DMS 273 (cell line): ENCODE data around the gene SLC25A13.
"Not testable (repeated sequence)": the region's sequence is repeated elsewhere in the genome, so short reads cannot be mapped to it uniquely, and the experiment has no call there.

Experiments used
- DNase-seq: peaks from one replicate; lab custom pipeline; 2025; ENCODE audit not compliant: unreplicated experiment; lab: John Stamatoyannopoulos, UW

The SLC25A13 gene, protein sequence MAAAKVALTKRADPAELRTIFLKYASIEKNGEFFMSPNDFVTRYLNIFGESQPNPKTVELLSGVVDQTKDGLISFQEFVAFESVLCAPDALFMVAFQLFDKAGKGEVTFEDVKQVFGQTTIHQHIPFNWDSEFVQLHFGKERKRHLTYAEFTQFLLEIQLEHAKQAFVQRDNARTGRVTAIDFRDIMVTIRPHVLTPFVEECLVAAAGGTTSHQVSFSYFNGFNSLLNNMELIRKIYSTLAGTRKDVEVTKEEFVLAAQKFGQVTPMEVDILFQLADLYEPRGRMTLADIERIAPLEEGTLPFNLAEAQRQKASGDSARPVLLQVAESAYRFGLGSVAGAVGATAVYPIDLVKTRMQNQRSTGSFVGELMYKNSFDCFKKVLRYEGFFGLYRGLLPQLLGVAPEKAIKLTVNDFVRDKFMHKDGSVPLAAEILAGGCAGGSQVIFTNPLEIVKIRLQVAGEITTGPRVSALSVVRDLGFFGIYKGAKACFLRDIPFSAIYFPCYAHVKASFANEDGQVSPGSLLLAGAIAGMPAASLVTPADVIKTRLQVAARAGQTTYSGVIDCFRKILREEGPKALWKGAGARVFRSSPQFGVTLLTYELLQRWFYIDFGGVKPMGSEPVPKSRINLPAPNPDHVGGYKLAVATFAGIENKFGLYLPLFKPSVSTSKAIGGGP

DNA sequence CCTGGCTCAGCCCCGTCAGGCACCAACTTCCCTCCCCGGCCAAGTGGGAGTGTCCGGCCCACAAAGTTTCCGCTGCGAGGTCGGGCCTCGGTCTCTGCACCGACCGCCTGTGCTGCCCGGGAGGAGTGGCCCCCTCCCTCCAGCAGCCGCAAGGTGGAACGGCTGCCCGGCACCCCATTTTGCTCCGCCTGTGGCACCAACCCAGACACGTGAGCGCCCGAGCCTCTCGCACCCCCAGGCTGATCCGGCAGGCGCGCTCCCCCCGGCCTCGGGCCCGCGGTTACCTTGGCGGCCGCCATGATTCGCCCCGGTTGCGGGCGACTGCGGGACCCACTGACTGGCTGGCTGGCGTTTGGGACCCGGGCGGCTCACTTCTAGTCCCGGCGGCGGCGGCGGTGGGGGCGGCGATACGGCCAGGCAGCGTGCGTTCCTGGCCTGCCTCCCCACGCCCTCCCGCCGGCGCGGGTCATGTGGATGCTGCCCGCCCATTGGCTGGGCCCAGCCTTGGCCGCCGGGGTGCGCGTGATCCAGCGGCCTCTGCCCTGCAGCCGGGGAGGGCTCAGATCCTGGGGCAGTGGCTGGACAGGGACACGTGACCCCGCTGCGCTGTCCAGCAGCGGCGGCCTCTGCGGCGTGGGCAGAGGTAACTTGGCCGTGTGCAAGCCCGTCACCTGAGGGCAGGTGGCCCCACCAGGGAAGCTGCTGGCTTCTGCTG is at the start of gene SLC25A13:
Gene SLC25A13, minus strand, starts transcription at position 441 of the 715 bp plus-strand sequence. Its CDS starts 142 bp downstream, at position 299.
- DNase-seq, result peak; percentile 96

DNA sequence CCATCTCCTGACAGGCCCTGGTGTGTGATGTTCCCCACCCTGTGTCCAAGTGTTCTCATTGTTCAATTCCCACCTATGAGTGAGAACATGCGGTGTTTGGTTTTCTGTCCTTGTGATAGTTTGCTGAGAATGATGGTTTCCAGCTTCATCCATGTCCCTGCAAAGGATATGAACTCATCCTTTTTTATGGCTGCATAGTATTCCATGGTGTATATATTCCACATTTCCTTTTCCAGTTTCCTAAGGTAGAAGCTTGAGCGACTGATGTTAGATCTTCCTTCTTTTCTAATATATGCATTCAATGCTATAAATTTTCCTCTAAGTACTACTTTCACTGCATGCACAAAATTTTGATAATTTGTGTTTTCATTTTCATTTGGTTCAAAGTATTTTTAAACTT is 44.0 kb upstream of the SLC25A13 start:
- not testable (repeated sequence) for DNase-seq

DNA sequence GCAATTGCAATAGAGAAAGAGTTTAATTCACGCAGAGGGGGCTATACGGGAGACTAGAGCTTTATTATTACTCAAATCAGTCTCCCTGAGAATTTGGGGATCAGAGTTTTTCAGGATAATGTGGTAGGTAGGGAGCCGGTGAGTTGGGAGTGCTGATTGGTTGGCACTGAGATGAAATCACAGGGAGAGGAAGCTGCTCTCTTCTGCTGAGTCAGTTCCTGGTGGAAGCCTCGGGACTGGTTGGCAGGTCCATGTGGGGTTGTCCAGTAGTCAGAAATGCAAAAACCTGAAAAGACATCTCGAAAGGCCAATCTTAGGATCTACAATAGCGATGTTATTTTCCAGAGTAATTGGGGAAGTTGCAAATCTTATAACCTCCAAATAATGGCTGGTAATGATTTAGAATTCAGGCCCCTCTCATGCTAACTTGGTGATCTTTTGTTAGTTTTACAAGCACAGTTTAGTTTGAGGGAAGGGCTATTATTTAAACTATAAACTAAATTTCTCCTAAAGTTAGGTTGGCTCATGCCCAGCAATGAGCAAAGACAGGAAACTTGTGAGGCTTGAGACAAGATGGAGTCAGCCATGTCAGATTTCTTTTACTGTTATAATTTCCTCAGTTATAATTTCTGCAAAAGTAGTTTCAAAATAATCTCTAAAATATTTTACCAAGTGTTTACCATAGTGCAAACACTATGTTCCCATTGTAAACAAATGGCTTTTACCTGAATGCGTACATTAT is 39.4 kb upstream of the SLC25A13 start:
- no peak for DNase-seq

DNA sequence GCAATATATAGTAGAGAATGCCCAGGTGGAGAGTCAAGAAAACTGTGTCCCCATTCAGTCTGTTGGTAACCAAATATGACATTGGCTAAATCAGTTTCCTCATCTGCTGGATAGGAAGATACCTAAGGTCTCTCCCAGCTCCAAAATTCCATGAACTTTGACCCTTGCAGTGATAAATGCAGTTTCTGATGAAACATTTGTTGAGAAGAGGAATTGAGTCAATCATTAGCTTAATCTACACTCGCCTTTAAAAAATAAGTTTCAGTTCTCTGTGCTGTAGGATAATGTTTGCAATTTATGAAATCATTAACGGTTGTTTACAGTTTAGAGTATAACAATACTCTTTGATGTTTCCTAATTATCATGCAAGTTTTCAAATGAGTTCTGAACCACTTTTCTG is 38.0 kb upstream of the SLC25A13 start:
- DNase-seq, result no peak

DNA sequence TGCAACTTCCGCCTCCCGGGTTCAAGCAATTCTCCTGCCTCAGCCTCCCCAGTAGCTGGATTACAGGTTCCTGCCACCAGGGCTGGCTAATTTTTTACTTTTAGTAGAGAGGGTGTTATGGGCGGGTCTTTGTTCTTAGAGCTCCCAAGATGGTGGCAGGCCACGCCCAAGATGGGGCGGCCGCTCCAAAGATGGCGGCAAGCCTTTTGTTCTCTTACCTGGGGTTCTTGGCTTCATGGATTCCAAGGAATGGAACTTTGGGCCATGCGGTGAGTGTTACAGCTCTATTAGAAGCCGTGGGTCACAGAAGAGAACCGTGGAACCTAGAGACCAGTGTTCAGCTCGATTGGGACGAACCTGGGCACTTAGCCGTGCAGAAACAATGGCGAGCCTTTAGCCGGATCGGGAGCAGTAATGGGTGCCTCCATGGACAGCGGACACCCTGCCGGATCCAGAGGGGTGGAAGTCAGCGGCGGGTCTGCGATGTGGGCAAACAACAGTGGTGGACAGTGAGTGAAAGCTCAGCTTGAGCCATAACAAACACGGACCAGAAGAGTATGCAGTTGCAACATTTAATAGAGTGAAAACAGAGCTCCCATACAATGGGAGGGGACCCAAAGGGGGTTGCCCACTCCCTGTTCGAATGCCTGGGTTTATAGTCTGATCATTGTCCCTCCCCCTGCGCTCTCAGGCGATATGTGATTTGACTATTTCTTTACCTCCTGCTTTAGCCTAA is 36.5 kb upstream of the SLC25A13 start:
- DNase-seq, result not testable (repeated sequence)

DNA sequence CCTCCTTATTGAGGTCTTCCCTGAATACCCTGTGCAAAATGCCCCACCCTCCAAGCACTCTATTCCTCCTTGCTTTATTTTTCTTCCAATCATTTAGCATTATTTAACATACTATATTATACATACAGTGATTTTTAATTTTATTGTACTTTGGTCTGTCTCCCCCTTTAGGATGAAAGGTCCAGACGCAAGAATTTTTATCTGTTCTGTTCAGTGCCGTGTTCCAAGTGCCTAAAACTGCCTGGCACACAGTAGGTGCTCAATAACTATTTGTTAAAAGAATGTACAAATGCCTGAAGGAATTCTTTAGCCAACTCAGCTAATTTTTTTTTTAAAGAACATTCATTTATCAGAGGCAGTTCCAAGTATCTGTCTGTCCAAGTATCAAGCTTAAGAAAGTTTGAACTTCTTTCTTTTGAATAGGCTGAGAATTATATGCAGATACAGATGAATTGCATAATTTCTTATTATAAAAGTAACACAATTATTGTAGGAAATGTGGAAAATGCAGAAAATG is 34.1 kb upstream of the SLC25A13 start:
- no peak for DNase-seq

DNA sequence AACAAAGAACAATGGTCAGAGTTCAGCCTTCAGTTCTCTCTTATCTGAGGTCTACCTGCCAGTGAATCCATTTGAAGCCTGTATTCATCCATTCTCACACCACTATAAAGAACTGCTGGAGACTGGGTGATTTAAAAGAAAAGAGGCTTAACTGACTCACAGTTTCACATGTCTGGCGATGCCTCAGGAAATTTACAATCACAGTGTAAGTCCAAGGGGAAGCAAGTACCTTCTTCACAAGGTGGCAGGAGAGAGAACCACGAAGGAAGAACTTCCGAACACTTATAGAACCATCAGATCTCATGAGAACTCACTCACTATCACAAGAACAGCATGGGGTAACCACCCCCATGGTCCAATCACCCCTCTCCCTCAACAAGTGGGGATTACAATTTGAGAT is 33.0 kb upstream of the SLC25A13 start:
- DNase-seq, result no peak

DNA sequence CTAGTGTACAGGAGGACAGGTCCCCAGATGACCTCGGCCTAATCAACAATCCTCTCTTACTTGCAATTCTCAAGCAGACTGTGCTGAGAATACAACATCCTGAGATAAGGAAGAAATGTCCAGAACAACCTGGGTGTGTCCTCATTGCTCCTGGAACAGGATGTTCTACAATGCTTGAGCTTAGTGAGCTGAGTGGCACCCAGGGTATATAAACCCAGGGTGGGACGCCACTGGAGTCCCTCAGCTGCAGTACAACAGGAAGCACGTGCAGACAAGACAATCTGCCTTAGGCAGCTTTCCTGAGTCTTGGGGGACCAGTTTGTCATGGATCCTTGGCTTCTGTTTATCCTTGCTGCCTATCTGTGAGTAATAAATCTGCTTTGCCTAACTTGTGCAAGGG is 27.7 kb upstream of the SLC25A13 start:
- no peak for DNase-seq

DNA sequence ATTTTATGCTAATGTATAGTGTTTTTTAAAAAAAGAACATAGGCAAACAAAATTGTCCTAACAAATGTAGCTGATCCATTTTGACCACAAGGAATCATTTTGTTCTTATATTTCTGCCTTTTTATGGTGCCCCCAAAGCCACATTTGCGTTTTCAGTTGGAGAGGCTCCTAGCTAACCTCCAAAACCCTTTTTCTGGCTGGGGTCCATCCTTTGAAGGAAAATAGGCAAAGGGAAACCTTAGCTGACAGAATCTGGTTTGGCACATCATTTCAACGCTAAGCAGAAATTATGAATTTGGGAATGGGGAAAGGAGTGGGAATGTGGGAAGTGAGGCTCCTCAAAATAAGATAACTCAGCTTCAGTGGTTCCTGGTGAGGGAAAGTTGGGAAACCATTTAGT is 25.6 kb upstream of the SLC25A13 start:
- DNase-seq, result no peak

DNA sequence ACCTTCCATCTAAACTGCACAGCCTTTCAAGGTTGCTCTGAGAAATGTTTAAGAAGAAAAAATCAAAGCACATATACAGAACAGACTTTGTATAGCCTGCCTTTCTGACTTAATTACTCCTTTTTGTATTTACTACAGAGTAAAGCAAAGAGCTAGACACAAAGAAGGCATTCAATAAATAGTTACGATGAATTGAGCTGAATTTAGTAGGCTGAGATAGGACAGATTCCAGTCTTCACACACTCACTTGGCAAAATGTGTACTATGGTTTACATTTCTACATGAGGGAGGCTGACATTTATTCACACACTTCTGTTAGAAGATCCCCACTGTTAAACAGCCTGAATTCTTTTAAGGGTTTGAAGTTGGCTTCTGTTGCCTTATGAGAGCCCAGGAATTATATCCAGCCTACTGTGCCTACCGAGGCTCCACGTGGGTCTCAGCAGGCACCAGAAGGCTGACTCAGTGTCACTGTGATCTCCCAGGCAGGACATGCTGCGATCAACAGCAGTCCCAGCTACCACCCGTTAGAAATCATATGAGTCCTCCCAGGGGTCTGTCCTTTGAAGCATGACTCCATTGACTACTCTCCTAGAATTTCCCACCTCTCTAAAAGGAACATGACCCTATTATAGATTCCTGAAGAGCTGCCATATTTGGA is 24.5 kb upstream of the SLC25A13 start:
- no peak for DNase-seq

DNA sequence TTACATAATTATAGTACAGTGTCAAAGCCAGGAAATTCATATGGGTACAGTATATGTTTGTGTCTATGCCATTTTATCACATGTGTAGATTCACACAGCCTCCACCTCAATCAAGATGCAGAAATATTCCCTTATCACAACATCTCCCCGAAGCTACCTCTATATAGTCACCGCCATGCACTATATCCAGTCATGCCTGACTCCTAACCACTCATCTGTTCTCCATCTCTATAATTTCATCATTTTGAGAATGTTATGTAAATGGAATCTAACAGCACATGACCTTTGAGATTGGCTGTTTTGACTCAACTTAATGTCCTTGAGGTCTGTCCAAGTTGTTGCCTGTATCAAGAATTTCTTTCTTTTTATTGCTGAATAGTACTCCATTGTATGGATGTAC is 22.3 kb upstream of the SLC25A13 start:
- DNase-seq, result no peak

DNA sequence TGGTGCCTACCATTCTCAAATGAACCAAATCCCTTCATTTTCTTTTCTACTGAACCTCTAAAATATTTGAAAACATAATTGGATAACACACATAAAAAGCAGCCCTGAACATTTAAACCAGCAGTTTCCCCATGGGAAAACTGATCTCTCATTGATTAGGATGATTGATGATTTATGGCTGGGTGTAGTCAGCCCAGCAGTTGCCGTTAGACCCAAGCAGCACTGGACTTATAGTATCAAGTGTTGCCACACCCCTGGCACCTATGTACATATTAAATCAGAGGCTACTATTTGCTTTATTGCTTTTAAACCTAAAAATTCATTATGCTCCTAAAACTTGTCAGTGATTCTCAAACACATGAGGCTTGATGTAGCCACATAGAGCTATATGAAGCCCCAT is 20.2 kb upstream of the SLC25A13 start:
- DNase-seq, result no peak

DNA sequence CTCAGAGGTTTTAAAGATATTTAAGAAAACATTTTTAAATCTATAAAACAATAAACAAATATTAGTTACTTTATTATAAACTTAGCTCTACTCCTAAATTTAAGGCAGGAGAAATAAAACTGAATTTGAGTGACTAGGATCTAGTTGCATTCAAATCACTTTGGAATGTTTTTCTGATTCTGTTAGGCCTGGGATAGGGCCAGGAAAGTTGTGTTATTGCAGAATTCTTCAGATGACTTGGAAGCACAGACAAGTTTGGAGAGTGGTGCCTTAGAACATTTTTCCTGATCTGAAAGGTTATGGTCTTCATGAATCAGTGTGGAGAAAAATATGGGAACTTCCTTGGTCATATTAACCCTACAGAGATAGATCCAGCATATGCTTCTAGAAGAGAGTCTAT is 15.6 kb upstream of the SLC25A13 start:
- no peak for DNase-seq

DNA sequence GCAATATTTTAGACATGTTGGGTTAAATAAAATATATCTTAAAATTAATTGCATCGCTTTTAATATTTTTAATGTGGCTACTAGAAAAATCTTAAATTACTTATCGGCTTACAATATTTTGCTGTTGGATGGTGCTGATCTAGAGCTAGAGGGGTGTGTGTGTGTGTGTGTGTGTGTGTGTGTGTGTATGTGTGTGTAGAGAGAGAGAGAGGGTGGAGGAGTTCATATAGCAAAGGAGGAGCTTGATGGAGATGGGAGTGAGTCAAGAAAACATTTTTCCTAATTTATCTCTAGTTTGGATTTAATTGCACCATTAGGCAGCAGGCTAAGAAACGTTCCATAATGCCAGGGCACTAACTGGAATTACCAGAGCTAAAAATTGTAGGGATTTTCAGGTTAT is 10.4 kb upstream of the SLC25A13 start:
- no peak for DNase-seq

DNA sequence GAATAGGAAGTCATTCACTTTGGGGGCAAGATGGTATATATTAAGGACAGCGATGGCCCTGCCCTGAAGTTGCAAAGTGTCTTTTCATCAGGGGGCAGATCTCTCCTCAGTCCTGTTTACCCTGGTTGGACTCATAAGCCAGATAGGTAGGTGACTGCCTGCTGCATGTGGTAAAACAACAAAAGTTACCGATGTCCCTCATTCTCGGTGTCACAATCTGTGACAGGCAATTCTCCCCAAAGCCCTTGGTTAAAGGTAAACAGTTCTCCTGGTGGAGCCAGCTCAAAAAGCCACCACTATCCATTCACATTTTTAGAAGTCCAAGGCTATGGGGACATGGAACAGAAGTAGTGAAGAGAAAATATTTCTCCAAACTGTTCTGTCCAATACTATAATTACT is 9.9 kb upstream of the SLC25A13 start:
- no peak for DNase-seq

DNA sequence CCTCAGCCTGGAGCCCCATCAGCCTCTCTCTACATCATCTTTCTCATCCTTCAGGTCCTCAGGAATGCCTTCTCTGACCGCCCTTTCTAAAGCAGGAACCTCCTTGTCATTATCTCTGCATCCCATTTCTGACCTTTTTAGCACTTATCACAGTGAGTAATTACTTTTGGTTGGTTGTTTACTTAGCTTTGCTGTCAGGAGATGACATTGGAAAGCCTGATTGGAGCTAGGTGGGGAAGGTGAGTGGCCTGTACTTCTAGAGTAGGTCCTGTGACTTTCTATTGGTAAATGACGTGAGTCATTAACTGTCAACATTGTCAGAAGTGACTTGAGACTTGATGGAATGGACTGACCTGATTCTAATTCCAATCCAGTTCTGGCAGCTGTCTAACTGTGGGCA is 9.3 kb upstream of the SLC25A13 start:
- DNase-seq, result no peak

DNA sequence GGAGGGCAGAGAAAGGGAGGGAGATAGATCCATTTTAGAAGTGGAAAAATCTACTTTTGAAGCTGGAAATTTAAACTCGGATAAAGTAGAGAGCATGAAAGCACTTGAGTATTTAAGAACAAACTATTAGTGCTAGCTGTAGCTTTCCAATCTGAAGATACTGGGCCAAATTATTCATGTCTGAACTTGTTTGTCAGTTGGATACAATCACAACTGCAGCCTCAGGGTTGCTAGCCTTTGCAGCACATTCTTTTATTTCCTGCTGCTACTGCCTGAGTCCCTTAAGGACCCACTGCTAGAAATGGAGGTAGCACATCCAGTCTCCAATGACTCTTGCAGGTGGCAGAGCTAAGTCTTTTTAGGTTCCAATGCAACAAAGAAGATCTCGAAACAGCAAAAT is 8.3 kb upstream of the SLC25A13 start:
- DNase-seq, result peak; percentile 59

DNA sequence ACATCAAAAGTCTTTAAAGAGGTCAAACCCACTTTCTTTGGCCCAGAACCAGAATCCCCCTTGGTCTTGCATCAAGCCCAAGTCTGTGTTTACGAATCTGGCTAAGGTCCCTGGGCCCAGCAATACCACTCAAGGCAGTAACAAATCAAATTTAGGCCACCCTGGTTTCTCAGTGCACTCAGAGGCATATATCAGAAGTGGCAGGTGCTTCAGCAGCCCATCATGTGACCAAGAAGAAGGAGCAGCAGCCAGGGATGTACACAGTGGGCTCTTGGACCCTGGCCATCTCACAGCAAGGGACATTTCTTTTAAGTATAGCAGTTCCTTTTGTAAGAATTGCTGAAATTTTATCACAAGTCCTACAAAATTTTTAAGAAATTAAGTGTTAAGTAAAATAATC is 7.3 kb upstream of the SLC25A13 start:
- DNase-seq, result peak; percentile 58

DNA sequence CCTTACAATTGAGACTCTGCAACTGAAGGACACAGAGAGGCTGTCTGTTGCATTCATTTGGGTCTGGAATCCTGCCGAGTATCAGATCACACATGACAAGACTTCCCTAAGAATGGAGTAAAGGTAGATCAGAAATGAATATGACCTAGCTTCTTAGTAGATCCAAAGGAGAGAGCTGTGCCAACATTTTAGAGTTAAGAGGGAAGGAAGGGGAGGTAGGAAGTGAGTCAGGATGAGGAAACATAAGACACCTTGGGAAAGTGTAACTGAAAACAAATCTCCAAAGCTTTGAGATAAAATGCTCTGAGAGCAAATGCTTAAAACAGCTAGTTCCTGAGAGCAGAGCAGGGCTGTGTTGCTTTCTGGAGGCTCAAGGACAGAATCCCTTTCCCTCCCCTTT is 6.1 kb upstream of the SLC25A13 start:
- peak; percentile 76 for DNase-seq

DNA sequence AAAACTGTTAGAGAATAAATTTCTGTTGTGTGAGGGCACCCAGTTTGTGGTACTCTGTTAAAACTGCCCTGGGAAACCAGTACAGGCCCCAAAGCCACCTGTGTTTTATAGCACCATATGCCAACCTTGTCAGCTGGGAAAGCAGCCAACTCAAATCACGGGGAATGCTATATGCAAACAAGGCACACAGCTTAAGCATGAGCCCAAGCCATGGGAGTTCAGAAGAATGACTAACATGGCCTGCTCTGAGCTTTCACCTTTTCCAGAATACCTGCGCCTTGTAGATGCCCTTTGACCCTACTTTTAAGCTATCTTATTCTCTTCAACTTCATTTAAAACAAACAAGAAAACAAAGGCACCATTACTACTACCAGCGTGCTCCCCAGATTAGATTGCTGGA is 5.5 kb upstream of the SLC25A13 start:
- DNase-seq, result peak; percentile 98
